Astrocyte of the hippocampus (primary cell): ENCODE results near the gene SPTLC3.

Experiments used
- DNase-seq: peaks from one replicate; pipeline ENCODE4 v3.0.0; 2011; ENCODE audit warnings: low read depth, low spot score

The SPTLC3 gene

GRCh38 chr20:12984069-12984765, 24.6 kb upstream of the SPTLC3 start:
- peak; percentile 46 for DNase-seq

- peak; percentile 19 for DNase-seq
These were observed 23.9 kb upstream of the SPTLC3 start for GRCh38 chr20:12984863-12985262.

DNA sequence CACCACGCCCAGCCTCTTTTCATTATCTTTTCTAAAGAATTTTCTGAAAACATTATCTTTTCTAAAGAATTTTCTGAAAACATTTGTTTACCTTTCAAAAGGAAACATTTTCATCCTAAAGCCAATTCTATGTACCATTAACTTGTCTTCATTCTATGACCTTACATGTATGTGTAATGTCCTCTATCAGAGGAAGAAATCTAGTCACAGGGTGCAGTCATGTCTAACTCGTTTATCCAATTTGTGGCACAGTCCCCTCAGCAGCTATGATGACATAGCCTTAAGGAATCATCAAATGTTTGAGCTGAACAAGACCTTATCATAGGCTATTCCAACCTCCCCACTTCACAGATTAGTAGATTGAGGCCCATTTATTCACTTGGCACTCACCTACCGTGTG, 21.5 kb upstream of the SPTLC3 start:
- DNase-seq: no peak

- no peak for DNase-seq
These were observed 19.1 kb upstream of the SPTLC3 start for GRCh38 chr20:12989586-12990115.

- no peak for DNase-seq
These were observed 11.6 kb upstream of the SPTLC3 start for GRCh38 chr20:12997128-12997655.

GRCh38 chr20:12998046-12998445, 10.7 kb upstream of the SPTLC3 start:
- no peak for DNase-seq

DNA sequence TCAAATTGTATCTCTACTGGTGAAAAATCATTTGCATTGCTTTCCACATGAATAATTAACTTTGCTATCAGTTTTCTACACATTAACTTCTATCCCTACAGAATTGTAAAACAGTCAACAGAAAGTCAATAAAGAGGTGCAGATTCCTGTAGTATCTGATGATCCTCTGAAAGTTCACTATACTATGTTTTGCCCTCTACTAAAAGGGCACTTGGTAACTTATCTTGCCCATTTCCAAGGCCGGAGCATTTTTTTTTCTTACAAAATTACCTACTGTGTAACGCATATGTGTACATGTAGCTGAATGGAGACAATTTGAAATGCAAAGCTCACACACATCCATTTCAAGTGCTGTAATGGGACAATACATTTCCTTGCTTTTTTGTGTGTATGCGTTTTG, 9.6 kb upstream of the SPTLC3 start:
- no peak for DNase-seq

DNA sequence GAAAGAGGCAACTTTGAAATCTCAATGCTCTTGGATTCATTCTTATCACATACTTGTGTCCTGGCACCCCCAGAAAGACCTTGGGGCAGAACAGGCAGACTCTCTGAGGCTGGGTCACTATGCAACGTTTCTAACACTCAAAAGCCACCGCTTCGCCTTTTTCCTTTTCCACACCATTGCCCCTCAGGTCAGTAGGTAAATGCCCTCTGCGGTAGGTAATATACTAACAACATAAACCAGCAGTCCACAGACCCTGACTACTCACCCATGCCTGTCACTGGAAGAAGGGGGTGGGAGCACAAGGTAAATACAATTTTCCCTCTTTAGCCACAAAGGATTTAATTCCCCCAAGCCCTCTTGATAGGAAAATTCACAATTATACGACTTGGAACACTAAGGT, 6.5 kb upstream of the SPTLC3 start:
- no peak for DNase-seq

DNA sequence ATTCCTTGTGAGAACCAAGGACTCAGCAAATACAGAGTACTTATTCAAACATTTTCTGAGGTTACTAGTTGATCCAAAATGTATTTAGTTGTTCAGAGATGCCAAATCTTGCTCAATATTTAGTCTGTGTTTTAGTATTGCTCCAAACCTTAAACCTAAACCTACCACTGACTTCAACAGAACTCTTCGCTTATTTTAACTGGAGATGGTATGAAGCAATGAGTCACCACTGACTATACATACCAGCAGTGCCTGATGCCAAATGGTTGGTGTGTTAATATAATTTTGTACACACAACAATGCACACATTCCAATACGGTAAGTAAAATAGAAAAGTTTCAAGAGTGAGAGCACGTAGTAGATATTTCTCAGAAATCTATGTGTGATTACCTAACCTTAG, 1.9 kb upstream of the SPTLC3 start:
- DNase-seq: peak; percentile 28

- no peak for DNase-seq
These were observed 1.2 kb upstream of the SPTLC3 start for GRCh38 chr20:13007596-13007995.

- DNase-seq: peak; percentile 96
These were observed 1.1 kb downstream of the SPTLC3 start for GRCh38 chr20:13009682-13010406.

DNA sequence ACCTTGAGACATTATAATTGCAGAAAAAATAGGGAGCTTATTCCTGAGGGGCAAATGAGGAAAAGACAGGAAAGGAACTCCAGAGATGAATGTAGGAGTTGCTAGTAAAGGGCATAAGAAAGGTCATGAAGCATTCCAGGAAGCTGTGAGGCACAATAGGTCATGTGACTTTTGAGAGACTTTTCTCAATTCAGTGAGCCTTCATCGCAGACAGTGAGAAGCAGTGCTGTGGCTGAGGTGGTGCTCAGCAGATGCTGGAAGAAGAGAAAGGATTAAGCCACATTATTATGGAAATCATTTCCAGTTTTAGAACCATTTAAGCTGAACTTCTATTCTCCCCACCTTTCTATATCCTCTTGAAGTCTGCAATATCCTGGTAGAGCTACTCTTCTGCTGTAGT, 4.1 kb downstream of the SPTLC3 start:
- DNase-seq: no peak

GRCh38 chr20:13013411-13013810, 4.6 kb downstream of the SPTLC3 start:
- no peak for DNase-seq

GRCh38 chr20:13017235-13017634, 8.5 kb downstream of the SPTLC3 start:
- DNase-seq: peak; percentile 8

DNA sequence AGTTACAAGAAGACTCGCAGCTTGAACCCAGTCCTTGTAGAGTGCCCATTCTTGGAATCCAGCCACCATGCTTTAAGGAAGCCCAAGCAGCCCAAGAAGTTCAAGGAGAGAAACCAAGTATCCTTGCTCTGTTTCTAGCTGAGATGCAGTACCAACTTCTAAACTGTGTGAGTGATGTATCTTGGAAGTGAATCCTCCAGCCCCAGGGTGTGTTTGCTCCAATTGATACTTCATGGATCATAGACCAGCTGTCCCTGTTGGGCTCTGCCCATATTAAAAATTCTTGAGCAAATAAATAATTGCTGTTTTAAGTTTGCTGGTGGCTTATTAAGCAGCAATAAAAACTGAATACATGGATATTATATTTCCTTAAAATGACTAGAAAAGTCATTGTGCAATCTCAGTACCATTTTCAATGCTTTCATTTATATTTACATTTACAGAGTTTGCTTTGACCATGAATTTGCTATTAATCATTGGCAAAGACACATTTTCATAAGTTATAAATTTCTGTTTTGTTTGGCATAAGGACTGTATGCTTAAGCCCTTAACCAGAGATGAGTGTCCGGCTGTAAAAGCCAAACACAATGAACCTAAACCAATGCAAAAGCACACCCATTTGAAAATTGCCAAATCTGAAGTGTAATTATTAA, 9.2 kb downstream of the SPTLC3 start:
- no peak for DNase-seq

DNA sequence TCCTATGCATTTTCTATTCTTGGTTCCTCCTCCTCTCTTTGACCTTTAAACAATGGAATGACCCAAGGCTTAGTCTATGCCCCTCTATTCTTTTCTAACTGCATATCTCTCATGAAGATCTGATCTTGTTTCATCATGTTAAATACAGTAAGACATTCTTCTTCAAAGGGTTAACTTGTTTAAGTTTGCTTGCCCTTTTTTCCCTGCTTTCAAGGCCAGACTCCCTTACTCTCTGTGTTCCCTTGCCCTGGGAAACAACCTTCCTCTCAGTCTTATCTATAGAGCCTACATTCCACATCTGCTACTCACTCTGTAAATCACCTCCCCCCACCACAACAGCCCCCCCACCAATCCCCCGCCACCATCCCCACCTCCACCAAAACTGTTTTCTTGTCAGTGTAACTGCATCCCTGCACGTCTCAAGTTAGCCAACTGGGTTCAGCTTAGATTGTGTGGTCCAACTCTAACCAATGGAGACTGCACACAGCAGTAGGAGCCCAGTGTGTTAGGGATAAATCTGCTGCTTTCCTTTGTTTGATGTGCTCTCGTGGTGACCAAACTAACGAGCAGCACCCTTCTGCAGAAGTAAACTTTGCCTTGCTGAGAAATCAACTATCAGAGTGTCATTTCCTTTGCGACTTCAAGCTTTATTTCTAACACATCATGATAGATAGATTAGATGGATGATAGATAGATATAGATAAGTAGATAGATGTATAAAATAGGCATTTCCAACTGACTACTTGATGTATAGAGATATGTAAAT, 12.6 kb downstream of the SPTLC3 start:
- no peak for DNase-seq

GRCh38 chr20:13022401-13023155, 13.8 kb downstream of the SPTLC3 start:
- peak; percentile 44 for DNase-seq

DNA sequence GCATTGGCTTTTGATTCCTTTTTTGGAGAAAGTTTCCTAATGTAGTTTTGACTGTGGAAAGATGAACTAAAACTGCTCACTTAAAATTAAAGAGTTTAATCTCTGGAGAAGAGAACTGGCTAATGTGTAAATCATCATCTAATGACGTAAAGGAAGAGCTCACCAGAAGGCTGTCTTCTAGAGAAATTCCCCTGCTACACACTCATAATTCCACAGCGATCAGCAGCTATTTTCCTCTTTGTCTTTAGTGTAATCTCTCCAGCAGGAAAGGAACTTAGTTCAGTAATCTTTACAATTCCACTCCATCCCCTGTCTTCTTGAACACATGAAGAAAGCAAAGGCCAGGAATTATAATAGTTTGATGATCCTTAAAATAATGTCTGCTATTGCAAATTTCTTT, 15.8 kb downstream of the SPTLC3 start:
- DNase-seq: no peak

- no peak for DNase-seq
These were observed 16.4 kb downstream of the SPTLC3 start for GRCh38 chr20:13025181-13025580.

- peak; percentile 48 for DNase-seq
These were observed 19.2 kb downstream of the SPTLC3 start for GRCh38 chr20:13028001-13028400.

- peak; percentile 30 for DNase-seq
These were observed 19.9 kb downstream of the SPTLC3 start for GRCh38 chr20:13028673-13029072.
